NCI-H748 treated with DMSO at 0.1 percent for 48 hours (cell line): ENCODE data around the gene SLC49A3.
A peak's percentile ranks its signal among the peaks of the same experiment; 100 is the strongest.
"Not testable (repeated sequence)": the region's sequence is repeated elsewhere in the genome, so short reads cannot be mapped to it uniquely, and the experiment has no call there.

Experiments used
- DNase-seq: peaks from one replicate; lab custom pipeline; 2025; lab: John Stamatoyannopoulos, UW

Gene SLC49A3

GRCh38 chr4:722169-722725 lies 33.3 kb upstream of the SLC49A3 start:
- no peak for DNase-seq

- DNase-seq: no peak
Measured at GRCh38 chr4:721261-722168, 32.6 kb upstream of the SLC49A3 start.

GRCh38 chr4:720111-720860 lies 31.3 kb upstream of the SLC49A3 start:
- no peak for DNase-seq

- DNase-seq: no peak
Measured at GRCh38 chr4:718460-718859, 29.5 kb upstream of the SLC49A3 start.

GRCh38 chr4:717601-718320 lies 28.8 kb upstream of the SLC49A3 start:
- DNase-seq: no peak

- DNase-seq: no peak
Measured at GRCh38 chr4:714087-714486, 25.1 kb upstream of the SLC49A3 start.

- no peak for DNase-seq
Measured at GRCh38 chr4:712916-713632, 24.1 kb upstream of the SLC49A3 start.

GRCh38 chr4:712093-712492 lies 23.1 kb upstream of the SLC49A3 start:
- DNase-seq: no peak

GRCh38 chr4:710916-711315 lies 22.0 kb upstream of the SLC49A3 start:
- DNase-seq: no peak

- DNase-seq: no peak
Measured at GRCh38 chr4:710116-710515, 21.2 kb upstream of the SLC49A3 start.

- no peak for DNase-seq
Measured at GRCh38 chr4:709348-709747, 20.4 kb upstream of the SLC49A3 start.

GRCh38 chr4:708631-708933 lies 19.6 kb upstream of the SLC49A3 start:
- DNase-seq: no peak

GRCh38 chr4:707929-708630 lies 19.1 kb upstream of the SLC49A3 start:
- DNase-seq: no peak

GRCh38 chr4:706834-707598 lies 18.1 kb upstream of the SLC49A3 start:
- DNase-seq: no peak

GRCh38 chr4:706083-706633 lies 17.2 kb upstream of the SLC49A3 start:
- DNase-seq: not testable (repeated sequence)

- DNase-seq: peak; percentile 6
Measured at GRCh38 chr4:705278-706082, 16.5 kb upstream of the SLC49A3 start, which contains the start of gene PCGF3. TSS of gene PCGF3 (plus strand) at chr4:705832. CDS start at chr4:733681, 27,849 bp downstream.

GRCh38 chr4:704971-705277 lies 16.0 kb upstream of the SLC49A3 start:
- no peak for DNase-seq

GRCh38 chr4:704198-704891 lies 15.4 kb upstream of the SLC49A3 start:
- DNase-seq: no peak
